GM19467 (cell line): Measurements from ENCODE around the gene FLNC.

Experiments
- ATAC-seq: cut with Tn5 transposase; IDR thresholded peaks from one replicate; pipeline ENCODE4 v1.9.1; 2021; ENCODE audit warnings: mild to moderate bottlenecking, moderate library complexity; ENCODE audit not compliant: unreplicated experiment

The FLNC gene

GRCh38 chr7:128860158-128861073 is 30.2 kb downstream of the FLNC start:
- no peak for ATAC-seq

GRCh38 chr7:128861957-128862570 is 31.9 kb downstream of the FLNC start:
- no peak for ATAC-seq

GRCh38 chr7:128862571-128863432 is 32.6 kb downstream of the FLNC start, which contains the start of gene ATP6V1F:
Gene ATP6V1F, plus strand, starts transcription at chr7:128862856. Its CDS starts 49 bp downstream, at chr7:128862905.
- peak; percentile 75 for ATAC-seq

- ATAC-seq = peak; percentile 40
These were observed 33.3 kb downstream of the FLNC start for GRCh38 chr7:128863433-128863989.

- ATAC-seq = no peak
These were observed 35.1 kb downstream of the FLNC start for GRCh38 chr7:128865303-128865702.

DNA sequence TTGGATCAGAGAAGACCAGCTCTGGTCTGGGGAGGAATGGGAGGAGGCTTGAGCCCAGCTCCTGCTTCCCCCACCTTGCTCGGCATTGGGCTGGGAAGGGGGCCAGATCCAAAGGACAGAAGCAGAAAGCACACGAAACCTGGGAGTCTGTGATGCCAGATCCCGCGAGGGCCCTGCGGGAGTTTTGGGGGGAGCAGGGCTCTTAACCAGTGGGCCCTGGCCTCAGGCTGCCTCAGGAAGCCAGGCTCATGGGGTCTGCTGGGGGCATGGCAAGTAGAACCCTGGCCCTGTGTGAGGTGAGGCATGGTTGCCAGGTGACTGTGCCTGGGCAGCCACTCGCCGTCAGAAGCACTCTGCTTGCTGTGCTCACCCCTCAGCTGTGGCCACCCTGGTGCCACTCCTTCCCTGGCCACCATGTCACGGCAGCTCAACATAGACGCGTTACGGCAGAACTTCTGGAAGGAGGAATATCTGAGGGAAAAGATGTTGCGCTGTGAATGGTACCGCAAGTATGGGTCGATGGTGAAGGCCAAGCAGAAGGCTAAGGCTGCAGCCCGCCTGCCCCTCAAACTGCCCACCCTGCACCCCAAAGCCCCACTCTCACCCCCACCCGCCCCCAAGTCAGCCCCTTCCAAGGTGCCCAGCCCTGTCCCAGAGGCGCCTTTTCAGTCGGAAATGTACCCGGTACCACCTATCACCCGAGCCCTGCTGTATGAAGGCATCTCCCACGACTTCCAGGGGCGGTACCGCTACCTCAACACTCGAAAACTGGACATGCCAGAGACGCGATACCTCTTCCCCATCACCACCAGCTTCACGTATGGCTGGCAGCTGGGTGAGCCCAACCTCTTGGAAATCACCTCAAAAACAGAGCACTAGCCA is 36.0 kb downstream of the FLNC start:
- ATAC-seq = no peak

- ATAC-seq = no peak
These were observed 37.0 kb downstream of the FLNC start for GRCh38 chr7:128867241-128867640.

DNA sequence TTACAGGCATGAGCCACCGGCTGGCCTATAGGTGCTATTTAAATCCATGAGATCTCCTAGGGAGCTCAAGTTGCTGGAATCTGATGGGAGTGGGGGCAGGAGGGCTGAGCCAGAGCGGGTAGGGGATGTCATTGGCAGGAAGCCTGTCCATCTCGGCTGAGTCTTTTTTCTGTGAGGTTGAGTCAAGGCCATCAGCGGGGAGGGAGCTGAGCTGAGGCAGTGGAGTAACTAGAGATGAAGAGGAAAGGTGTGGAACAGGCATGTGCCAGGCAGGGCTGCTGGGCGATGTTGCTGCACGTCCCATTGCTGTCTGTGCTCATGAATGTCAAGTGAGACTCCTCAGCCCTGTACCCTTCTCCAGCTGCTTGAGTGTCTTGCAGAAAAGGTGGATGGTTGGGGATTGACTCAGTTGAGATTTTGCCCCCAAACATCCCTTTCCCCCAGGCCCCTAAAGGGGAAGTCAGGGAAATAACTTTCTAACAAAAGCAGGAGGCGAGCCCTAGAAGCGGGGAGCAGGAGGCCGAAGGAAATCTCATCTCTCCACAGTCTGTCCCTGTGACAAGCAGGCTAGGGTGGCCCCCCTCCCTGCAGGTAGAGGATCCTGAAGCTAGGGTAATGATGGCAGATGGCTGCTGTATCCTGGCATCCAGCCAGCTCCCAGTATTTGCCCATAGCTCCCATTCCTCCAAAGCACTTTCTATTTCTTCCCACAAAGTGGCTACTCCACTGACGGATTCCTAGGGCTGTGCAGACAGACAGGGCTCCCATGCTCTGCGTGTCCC is 37.8 kb downstream of the FLNC start:
- ATAC-seq = no peak

- ATAC-seq = no peak
These were observed 38.5 kb downstream of the FLNC start for GRCh38 chr7:128868624-128869137.

- ATAC-seq = peak; percentile 48
These were observed 39.1 kb downstream of the FLNC start for GRCh38 chr7:128869138-128869943.

- ATAC-seq = peak; percentile 13
These were observed 39.7 kb downstream of the FLNC start for GRCh38 chr7:128869944-128870285.

GRCh38 chr7:128871050-128871449 is 40.8 kb downstream of the FLNC start:
- ATAC-seq = no peak

DNA sequence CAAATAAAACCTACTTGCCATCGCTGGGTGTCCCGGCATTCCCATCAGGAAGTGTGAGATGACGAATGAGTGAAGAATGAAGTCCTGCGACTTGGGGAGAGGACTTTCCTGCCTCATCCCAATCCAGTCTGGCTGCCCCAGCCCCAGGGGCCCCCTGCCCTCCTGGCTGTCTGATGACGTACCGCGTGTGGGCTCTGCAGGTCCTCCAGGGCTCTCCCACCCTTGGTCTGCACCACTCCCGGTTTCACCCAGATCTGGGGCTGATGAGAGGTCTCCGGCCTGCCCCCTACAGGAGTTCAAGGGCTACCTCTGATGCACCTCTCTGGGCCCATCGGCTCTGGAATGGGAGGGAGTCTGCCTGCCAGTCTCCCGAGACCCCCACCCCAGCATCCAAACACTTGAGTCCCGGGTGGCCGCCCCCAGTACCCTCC is 42.2 kb downstream of the FLNC start:
- no peak for ATAC-seq

- no peak for ATAC-seq
These were observed 43.0 kb downstream of the FLNC start for GRCh38 chr7:128873234-128873633.

DNA sequence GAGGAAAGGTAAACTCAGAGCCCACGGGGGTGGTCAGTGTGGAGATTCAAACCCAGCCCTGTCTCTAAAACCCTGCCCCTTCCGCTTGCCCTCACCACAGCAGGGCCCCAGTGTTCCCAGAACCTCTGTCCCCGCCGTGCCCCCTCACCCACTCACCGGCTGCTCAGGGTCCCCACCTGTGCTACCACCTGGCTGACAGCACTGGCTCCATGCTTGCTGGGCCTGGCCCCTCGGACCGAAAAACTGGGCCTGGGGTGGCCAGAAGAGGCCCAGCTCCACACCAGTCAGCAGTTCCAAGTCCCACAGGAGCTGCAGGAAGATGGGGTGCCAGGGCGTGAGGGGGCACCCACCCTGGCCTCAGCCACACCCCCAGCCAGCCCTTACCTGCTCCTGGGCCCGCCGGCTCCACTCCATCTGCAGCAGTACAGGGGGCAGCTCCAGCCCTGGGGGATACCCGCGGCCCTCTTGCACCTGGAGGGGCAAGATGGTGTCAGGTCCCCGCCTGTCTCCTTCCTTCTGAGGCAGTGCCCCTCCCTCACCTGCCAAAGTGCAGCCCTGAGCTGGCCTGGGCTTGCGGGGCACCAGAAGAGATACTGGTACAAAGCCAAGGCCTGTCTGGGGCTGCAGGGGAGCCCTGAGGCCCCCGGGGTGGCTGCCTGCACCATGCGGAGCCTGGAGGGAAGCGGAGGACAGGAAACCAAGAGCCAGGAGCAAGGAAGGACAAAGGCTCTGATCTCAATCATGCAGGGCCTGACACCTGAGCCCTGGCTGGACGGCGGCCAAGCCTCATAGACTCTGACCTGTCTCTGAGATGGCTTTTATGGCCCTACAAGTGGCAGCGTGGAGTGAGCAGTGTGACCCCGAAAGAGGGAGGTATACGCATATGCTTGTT is 44.2 kb downstream of the FLNC start:
- ATAC-seq = no peak

DNA sequence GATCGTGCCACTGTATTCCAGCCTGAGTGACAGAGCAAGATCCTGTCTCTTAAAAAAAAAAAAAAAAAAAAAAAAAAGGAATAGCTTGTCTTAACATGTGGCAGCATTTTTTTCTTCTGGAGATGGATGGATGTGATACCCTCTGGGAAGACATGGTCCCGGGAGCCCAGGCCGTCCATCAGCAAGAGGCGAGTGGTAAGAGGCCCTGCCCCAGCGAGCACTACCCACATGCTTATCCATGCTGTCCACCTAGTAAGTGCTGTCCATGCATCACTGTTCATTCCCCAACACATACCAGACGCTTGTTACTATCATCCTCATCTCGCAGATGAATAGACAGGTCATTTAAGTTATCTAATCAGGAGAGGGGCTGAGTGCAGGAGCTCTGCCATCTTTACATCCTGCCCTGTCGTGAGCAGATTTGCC is 45.3 kb downstream of the FLNC start:
- no peak for ATAC-seq

- ATAC-seq = no peak
These were observed 45.9 kb downstream of the FLNC start for GRCh38 chr7:128876127-128876526.
